Retinal pigment epithelial cell (primary cell): ENCODE data around the gene MAD1L1.

Experiments used
- DNase-seq: peaks from one replicate; pipeline ENCODE4 v3.0.0-alpha.2; 2010; ENCODE audit warnings: low read depth
- H3K4me3 ChIP-seq: 2 replicates; pipeline ENCODE4 v1.5.1; 2011; ENCODE audit warnings: mild to moderate bottlenecking, low read length, control low read depth, moderate library complexity
- TF ChIP-seq, protein P1 (sequence below): conservative IDR thresholded peaks from 2 replicates; pipeline ENCODE4 v1.5.1; 2011; ENCODE audit warnings: low read depth, low read length, control low read depth, inconsistent platforms

Gene MAD1L1

GRCh38 chr7:1918881-1919525 lies 313.7 kb downstream of the MAD1L1 start:
- TF ChIP-seq, protein P1, sequence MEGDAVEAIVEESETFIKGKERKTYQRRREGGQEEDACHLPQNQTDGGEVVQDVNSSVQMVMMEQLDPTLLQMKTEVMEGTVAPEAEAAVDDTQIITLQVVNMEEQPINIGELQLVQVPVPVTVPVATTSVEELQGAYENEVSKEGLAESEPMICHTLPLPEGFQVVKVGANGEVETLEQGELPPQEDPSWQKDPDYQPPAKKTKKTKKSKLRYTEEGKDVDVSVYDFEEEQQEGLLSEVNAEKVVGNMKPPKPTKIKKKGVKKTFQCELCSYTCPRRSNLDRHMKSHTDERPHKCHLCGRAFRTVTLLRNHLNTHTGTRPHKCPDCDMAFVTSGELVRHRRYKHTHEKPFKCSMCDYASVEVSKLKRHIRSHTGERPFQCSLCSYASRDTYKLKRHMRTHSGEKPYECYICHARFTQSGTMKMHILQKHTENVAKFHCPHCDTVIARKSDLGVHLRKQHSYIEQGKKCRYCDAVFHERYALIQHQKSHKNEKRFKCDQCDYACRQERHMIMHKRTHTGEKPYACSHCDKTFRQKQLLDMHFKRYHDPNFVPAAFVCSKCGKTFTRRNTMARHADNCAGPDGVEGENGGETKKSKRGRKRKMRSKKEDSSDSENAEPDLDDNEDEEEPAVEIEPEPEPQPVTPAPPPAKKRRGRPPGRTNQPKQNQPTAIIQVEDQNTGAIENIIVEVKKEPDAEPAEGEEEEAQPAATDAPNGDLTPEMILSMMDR = no peak
- H3K4me3 ChIP-seq = no peak overlapping the region

DNA sequence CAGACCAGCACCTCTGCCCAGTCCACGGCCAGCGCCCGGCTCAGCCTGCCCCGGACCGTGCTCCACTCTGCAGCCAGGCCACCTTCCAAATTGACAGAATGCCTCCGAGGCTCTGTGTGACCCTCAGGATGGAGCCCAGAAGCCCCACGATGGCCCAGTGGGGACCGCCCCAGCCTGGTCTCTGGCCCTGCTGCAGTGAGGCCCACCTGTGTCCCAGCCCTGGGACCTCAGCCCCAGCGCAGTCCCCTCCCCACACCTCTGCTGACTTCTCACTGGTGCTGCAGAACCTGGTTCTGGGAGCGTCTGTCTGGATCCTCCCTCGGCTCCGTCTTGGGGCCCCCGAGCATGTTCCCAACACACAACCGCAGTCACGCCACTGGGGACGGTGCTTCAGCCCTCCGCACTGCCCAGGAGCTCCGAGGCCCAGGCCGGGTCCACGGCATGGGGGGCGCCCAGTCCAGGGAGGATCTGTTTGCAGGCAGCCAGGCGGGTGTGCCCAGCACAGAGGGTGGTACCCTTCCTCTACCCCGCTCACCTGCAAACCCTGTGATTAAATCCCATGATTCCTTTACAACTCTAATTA lies 314.6 kb downstream of the MAD1L1 start:
- DNase-seq = no peak
- H3K4me3 ChIP-seq = no peak overlapping the region
- TF ChIP-seq, protein P1 = no peak

More at GRCh38 chr7:1918881-1919525, 313.7 kb downstream of the MAD1L1 start:
- no peak for DNase-seq

DNA sequence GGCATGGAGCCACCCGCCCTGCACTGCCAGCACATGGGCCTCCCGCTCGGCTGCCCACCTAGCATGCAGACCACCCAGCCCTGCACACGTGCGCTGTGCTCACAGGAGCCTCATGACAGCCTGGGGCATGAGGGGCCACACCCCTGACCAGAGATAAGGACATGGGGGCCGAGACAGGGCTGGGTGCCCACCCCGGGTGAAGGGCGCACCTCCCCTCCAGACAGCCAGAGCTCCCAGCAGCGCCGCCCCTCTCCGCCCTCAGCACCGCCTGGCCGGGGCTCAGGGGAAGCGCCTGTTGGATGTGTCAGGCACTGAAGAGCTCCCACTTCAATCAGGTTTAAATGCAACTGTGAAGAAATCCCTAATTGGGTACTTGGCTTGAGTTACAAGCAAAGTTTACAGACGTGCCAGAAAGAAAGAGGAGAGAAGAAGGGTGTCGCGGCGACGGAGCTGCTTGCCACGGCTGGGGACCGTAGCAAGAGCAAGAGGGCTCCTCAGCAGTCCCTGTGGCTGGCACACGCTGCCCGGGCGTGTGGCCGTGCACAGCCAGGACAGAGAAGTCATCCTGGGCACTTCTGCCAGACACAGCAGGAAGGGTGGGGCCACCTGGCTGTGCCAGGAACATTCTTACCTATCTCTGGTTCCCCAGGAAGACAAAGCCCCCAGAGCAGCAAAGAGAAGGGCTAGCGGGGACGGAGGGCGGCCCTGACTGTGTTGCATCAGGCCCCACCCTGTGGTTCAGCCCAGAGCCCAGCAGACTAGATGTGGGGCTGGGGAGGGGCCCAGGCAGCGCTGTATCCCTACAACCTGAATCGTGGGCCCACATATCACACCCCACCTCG lies 315.3 kb downstream of the MAD1L1 start:
- no peak overlapping the region for H3K4me3 ChIP-seq
- TF ChIP-seq, protein P1 = no peak

DNA sequence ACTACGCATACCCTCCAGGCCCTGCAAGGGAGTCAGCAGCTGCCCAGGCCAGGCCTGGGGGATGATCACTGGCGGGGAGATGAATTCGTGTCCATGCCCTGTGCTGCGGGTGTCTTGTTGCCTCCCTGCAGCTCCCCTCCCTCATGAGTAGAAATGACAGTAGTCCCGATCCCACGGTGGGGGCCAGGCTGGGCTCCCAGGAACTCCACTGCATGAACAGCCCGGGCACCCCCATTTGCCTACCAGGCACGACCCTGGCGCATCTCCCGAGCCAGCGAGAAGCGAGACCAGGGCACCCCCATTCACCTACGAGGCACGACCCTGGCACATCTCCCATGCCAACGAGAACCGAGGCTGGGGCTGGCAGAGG lies 316.2 kb downstream of the MAD1L1 start:
- no peak overlapping the region for H3K4me3 ChIP-seq
- DNase-seq = no peak
- TF ChIP-seq, protein P1 = no peak

More for the DNA sequence above, 315.3 kb downstream of the MAD1L1 start:
- no peak for DNase-seq

DNA sequence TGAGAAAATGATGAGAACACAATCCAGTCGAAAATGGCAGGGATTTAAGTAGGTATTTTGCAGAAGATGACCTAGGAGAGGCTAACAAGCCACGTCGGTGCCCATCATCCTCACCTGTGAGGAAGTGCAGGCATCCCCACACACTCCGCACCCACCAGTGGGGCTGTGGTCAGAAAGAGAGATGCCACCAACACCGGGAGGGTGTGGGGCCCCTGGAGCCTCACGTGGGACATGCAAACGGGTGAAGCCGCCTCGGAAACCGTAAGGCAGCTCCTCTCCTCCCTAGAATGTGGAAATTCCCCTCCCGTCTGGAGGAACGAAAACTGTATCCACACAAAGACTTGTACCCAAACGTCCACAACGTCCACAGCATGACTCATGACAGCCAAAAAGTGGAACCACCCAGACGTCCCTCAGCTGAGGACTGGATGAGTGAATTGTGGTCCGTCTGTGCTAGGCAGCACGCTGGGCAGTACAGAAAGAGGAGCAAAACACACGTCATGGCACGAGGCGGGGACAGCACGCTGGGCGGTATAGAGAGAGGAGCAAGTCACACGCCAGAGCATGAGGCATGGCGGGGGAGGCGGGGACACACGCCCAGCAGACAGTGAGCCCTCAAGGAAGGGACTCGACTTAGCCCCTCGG lies 316.7 kb downstream of the MAD1L1 start:
- H3K4me3 ChIP-seq = no peak overlapping the region
- TF ChIP-seq, protein P1 = no peak
- no peak for DNase-seq

DNA sequence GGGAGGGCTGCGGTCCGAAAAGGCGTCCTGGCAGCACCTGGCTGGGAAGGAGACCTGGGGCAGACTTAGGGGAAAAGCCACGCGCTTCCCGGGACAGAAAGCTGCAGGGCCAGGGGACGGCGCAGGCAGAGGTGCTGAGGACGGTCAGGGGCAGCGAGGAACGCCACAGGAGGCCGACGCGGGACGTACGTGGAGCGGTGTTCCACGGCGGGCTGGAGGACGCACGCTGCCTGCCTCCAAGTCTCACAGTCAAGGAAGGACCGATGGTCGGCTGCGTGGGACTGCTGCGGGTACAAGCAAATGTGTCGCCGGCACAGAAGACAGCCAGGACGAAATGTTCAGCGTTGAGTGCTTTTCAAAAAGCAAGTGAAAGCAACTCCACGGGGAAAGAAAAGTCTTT lies 317.4 kb downstream of the MAD1L1 start:
- no peak for DNase-seq
- no peak overlapping the region for H3K4me3 ChIP-seq
- TF ChIP-seq, protein P1 = no peak
